Measurements from ENCODE around the gene HMOX1.

- TF ChIP-seq POLR2A (IDR thresholded peaks at IDR 0.05) (peak in 1 of 2 donors; percentile 15), CTCF (IDR thresholded peaks at IDR 0.05) (no peak)
Observed at GRCh38 chr22:35376728-35377472, 4.0 kb upstream of the HMOX1 start.

Data from heart left ventricle (tissue), 13 donors.